Right renal pelvis (tissue), 4 donors: ENCODE measurements around the gene EIF2S3B. TPM values are rescaled to one million over a fixed set of nuclear protein-coding genes. Genes with fewer than 3 reads are reported as not detected.
"Not testable (repeated sequence)": the region's sequence is repeated elsewhere in the genome, so short reads cannot be mapped to it uniquely, and the experiment has no call there.

Experiments
- DNase-seq, 4 donors: peaks; one replicate each; pipeline ENCODE4 v3.0.0-alpha.2; 2013; ENCODE audit warnings: low read depth in 4 of 4, low spot score in 3 of 4, missing footprints in 1 of 4
- polyA plus RNA-seq, 4 donors: library from polyadenylated mRNA; unstranded; fragments of 120-200 nt; gene quantifications; one replicate each; pipeline ENCODE4 v1.2.1, GENCODE V29; 2013; ENCODE audit not compliant: insufficient read length in 4 of 4

Gene EIF2S3B
- 10 to 100 TPM in 1 of 4 donors, 1 to 10 TPM in 3; 1.5 to 11.5 (median 5.7) TPM for polyA plus RNA-seq

- DNase-seq, result no peak
Measured at GRCh38 chr12:10505620-10506019, at the start of gene EIF2S3B. Gene EIF2S3B, plus strand, starts transcription at chr12:10505890. Its CDS starts 13 bp downstream, at chr12:10505903.

- no peak for DNase-seq
Measured at GRCh38 chr12:10456856-10457255, 48.8 kb upstream of the EIF2S3B start.

GRCh38 chr12:10457760-10458159, 47.9 kb upstream of the EIF2S3B start:
- no peak for DNase-seq

GRCh38 chr12:10466311-10466710, 39.4 kb upstream of the EIF2S3B start:
- no peak for DNase-seq

- DNase-seq, result no peak
Measured at GRCh38 chr12:10469701-10470100, 36.0 kb upstream of the EIF2S3B start.

GRCh38 chr12:10472808-10473207, 32.9 kb upstream of the EIF2S3B start:
- DNase-seq, result not testable (repeated sequence)

GRCh38 chr12:10481901-10482300, 23.8 kb upstream of the EIF2S3B start:
- DNase-seq, result not testable (repeated sequence)

GRCh38 chr12:10487328-10487727, 18.4 kb upstream of the EIF2S3B start:
- DNase-seq, result not testable (repeated sequence)

GRCh38 chr12:10491766-10492165, 13.9 kb upstream of the EIF2S3B start:
- DNase-seq, result no peak

GRCh38 chr12:10497602-10498001, 8.1 kb upstream of the EIF2S3B start:
- no peak for DNase-seq

- no peak for DNase-seq
Measured at GRCh38 chr12:10498042-10498441, 7.6 kb upstream of the EIF2S3B start.

GRCh38 chr12:10501030-10501429, 4.7 kb upstream of the EIF2S3B start:
- DNase-seq, result no peak

- no peak for DNase-seq
Measured at GRCh38 chr12:10503460-10503859, 2.2 kb upstream of the EIF2S3B start.

GRCh38 chr12:10511756-10512355, 6.2 kb downstream of the EIF2S3B start:
- DNase-seq, result no peak

- DNase-seq, result no peak
Measured at GRCh38 chr12:10512798-10513197, 7.1 kb downstream of the EIF2S3B start.

GRCh38 chr12:10521555-10521954, 15.9 kb downstream of the EIF2S3B start:
- DNase-seq, result no peak

GRCh38 chr12:10528174-10528953, 22.7 kb downstream of the EIF2S3B start:
- DNase-seq, result no peak

- DNase-seq, result no peak
Measured at GRCh38 chr12:10529603-10530002, 23.9 kb downstream of the EIF2S3B start.

GRCh38 chr12:10537721-10538120, 32.0 kb downstream of the EIF2S3B start:
- no peak for DNase-seq

GRCh38 chr12:10540776-10541205, 35.1 kb downstream of the EIF2S3B start:
- DNase-seq, result no peak

GRCh38 chr12:10543499-10543898, 37.8 kb downstream of the EIF2S3B start:
- DNase-seq, result no peak

- DNase-seq, result no peak
Measured at GRCh38 chr12:10551375-10551774, 45.7 kb downstream of the EIF2S3B start.
